Measurements from ENCODE around the gene NOP9.

Gene NOP9

DNA sequence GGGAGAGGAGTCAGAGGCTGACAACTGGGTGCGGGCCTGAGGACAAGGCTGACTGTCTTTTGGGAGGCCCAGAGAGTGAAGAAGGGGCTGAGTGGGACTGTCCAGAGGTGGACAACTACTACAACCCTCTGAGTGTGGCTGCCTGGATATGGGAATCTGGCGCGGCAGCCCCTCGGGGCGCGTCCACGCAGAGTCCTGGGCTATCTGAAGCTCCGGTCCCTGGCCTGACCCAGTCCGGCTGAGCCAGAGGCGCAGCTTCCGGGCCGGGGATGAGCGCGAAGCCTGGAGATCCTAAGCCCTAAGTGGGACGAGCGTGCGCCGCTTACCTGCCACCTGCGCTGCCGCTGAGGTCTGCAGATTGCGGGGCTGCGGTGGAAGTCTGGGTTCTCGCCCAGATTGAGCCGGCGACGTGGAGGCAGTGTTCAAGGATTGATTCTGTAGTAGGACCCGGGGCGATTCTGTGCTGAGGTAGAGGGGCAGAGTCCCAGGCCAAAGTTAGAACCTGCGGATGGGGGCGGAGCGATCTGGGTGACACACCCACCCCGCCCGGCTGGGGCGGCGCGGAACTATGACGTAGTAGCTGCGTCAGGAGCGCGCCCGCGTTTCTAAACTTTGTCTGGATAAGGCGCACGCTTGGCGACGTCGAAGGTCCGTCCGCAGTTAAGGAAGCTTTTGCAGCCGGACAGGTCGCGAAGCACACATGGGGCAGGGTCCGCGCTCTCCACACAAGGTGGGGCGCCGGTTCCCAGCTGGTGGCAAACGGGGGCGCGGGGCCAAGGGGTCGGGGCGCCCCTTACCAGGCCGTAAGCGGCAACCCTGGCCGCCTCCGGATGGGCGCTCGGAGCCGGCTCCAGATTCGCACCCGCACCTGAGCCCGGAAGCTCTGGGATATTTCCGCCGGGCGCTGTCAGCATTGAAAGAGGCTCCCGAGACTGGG lies at the start of gene NOP9, which contains the start of gene DHRS1:
Gene NOP9 (plus strand): TSS at position 596 of the 937 bp plus-strand sequence. CDS start 105 bp downstream, at position 701.
Gene DHRS1 (minus strand): TSS at position 526 of the 937 bp plus-strand sequence. CDS start 674 bp downstream, outside the sequence.
- DNase-seq, result peak; percentile 64

GRCh38 chr14:24250354-24250753 lies 49.3 kb upstream of the NOP9 start:
- DNase-seq, result no peak

- no peak for DNase-seq
These were observed 47.8 kb upstream of the NOP9 start for GRCh38 chr14:24251880-24252288.

- DNase-seq, result no peak
These were observed 47.1 kb upstream of the NOP9 start for GRCh38 chr14:24252289-24253124.

- DNase-seq, result no peak
These were observed 45.7 kb upstream of the NOP9 start for GRCh38 chr14:24253936-24254335.

- no peak for DNase-seq
These were observed 44.8 kb upstream of the NOP9 start for GRCh38 chr14:24254630-24255392.

DNA sequence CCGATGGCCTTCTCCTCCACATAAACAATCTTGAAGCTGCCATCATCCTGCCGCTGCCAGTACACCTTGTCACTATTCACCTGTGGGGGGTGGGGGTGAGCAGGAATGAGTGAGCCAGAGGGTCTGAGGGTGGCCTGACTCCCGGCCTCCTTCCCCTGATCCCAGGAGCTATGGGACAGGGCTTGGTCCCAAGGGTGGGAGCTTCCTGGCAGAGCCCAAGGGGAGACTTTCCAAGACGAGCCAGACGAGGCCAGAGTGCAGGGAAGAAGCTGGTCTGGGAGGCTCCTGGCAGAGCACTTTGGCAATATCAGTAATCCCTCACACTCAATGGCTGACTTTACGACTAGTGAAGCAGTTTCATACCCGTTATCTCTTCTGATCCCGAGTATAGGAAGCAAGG lies 44.2 kb upstream of the NOP9 start:
- DNase-seq, result no peak

GRCh38 chr14:24255931-24256711 lies 43.5 kb upstream of the NOP9 start:
- no peak for DNase-seq

DNA sequence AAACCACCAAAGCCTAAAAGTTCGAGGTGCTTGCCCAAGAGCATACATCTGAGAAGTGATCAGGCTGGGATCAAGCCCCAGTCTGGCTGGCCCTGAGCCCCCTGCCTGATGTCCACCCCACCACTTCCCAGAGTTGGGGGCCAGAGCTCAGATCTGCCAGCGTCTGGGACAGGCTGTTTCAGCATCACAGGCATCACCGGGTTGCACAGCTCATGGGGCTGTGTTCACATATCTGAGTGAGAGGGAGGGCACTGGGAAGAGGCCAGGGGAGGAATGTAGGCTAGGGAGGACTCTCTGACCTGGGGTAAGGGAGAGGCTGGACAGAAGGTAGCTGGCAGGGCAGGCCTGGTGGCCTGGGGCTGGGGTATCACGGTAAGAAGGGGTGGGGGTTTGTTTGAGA lies 42.7 kb upstream of the NOP9 start:
- no peak for DNase-seq

DNA sequence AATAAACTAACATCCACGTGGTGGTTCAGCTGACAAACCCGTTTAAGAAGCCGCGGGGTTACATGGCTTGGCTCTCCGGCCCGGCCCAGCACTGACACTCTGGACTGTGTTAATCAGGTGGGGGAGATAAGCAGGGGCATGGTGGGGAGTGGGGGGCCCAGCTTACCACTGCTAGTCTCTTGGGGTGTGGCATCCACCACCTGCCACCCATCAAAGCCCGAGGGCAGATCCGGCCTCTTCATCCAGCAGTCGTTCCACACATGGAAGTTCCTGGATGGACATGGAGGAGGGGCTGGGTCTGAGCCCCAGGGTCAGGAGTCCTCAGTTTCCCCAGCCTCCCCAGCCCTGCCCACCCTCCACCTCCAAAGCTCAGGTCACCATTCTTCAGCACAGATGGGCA lies 41.5 kb upstream of the NOP9 start:
- DNase-seq, result no peak

- DNase-seq, result no peak
These were observed 40.9 kb upstream of the NOP9 start for GRCh38 chr14:24258548-24259265.

DNA sequence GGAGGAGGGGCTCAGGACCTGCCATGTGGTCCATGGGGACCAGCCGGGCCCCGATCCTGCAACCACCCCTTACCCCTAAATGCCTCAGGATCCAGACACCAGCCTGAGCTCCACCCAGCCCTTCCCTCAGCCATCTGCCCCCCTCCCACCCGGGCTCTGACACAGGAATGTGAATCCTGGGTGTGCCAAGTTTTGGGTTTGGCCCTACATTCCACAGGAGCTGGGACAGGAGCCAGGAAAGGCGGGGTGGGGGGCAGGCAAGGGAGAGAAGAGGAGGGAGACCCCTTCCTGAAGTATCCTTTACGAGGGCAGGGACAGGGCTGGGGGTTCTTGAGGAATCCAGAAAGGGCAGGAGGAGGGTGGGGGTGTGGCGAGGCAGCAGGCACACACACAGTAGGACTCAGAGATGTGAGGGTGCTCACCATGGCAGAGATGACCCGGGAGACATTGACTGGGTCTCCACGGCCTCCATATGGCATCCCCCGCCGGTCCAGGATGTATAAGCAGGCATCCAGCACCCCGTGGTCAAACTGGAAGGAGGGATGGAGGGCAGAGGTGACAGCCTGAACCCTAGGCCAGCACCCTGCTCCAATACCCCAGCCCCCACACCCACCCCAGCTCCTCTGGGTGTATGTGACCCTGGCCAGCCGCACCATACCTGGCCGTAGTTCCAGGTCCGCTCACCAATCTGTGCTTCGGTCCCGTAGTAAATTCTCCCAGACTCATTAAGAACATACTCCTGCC lies 40.2 kb upstream of the NOP9 start:
- no peak for DNase-seq

DNA sequence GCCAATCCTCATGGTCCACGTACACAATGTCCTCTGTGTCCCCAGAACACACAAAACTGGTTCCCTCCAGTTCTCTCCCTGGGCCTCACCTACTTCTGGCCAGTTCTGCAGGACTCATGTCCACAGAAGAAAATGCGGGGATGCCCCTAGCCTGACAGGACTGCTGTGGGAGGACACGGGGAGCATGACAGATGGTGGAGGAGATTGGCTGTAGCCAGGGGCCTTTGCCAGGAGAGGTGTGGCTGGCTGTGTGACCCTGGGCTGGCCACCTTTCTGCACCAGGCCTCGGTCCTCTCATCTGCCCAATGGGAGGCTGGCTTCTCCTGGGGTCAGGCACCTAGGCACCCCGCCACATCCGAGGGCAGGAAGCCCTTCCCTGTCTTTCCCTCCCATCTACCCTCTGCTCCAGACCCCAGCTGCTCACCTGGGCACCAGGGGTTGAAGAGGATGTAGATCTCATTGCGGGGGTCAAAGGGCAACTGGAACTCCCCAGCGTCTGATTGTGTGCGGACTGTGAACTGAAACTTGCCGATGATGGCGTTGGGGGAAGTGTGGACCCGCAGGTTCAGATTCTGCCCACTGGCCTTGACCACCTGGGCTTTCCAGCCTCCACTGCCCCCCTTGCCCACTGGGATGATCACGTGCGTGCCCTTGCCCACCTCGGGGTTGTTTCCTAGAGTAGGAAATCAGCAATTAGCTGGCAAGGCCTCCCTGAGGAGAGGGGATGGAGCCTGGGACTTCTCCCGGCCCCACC lies 39.4 kb upstream of the NOP9 start:
- DNase-seq, result no peak

DNA sequence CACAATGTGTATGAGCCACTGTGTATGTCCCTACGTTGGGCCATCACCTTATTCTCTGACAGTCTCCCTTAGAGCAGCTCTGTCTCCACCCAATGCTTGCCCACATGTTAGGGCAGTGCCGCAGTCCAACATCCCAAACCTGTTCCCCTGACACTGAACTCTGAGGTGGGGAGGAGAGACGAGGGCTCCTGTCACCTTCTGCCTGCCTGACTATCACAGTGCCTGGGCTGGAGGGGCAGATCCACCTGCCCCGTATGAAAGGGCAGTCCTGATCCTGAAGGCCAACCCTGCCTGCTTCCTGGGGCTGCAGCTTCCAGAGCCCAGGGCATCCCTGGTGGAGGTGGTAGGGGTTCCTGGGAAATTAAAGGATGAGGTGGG lies 38.9 kb upstream of the NOP9 start:
- no peak for DNase-seq

- DNase-seq, result no peak
These were observed 38.2 kb upstream of the NOP9 start for GRCh38 chr14:24261256-24261968.

DNA sequence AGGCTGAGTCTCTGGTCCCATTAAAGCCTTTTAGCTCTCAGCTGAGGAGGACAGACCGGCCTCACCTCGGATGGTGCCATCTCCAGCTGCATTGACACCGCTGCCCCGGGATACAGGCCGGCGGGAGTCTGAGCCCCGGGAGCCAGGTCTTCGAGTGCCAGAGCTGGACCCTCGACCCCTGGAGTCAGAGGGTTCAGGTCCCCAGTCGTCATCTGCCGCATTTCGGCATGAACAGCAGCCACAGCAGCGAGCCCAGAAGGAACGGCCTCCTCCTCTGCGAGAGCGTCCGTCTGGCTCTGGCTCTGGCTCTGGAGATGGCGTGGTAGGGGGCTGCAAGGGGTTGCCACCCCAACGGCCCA lies 37.7 kb upstream of the NOP9 start:
- no peak for DNase-seq

GRCh38 chr14:24262821-24263733 lies 36.6 kb upstream of the NOP9 start, which contains the start of gene TGM1:
TGM1 (minus strand) TSS chr14:24263177; CDS start chr14:24262352, 825 bp downstream.
- DNase-seq, result no peak

GRCh38 chr14:24263848-24264247 lies 35.8 kb upstream of the NOP9 start:
- DNase-seq, result no peak

All from NCI-H1694 treated with DMSO at 0.1 percent for 48 hours (cell line).